Fibroblast of skin of scalp (primary cell): Measurements from ENCODE around the gene KIAA1217.

Source experiments
- DNase-seq: peaks from one replicate; pipeline ENCODE4 v3.0.0-alpha.2; 2013

Gene KIAA1217

GRCh38 chr10:24374134-24374915 is 165.4 kb downstream of the KIAA1217 start:
- peak; percentile 83 for DNase-seq

DNA sequence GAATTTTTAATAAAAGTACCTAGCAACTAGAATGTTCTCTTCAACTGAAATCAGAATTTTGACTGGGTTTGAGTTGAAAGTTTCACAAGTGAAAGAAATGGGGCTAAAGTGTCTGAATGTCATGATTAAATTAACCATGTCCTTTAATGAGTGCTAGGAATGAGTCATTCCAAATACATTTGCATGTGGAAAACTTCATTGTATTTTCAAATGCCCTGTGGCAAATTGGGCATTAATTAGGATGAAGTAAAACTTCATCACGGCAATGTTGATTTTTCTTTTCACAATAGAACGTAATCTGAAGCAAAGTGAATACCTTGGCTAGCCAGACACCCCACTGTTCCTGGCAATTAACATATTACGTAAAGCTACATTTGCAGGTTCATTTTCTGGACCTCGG is 166.6 kb downstream of the KIAA1217 start:
- DNase-seq, result no peak

DNA sequence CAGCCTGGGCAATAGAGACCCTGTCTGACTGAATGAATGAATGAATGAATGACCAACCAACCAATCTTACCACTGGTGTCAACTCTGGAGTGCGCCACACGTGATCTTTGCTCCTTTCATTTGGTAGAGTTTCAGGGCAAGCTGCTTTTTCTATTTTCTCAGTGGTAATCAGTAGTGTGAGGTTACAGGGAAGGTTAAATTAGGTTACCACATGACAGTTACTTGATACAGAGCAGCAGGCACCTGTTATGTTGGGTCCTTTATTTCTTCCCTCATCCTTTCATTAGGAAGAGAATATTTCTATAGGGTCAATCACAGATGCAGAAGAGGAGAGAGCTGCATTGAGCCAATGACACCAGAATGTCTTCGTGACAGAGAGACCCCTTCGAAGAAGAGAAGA is 167.8 kb downstream of the KIAA1217 start:
- DNase-seq, result no peak

- DNase-seq, result no peak
These were observed 169.4 kb downstream of the KIAA1217 start for GRCh38 chr10:24378126-24378920.

DNA sequence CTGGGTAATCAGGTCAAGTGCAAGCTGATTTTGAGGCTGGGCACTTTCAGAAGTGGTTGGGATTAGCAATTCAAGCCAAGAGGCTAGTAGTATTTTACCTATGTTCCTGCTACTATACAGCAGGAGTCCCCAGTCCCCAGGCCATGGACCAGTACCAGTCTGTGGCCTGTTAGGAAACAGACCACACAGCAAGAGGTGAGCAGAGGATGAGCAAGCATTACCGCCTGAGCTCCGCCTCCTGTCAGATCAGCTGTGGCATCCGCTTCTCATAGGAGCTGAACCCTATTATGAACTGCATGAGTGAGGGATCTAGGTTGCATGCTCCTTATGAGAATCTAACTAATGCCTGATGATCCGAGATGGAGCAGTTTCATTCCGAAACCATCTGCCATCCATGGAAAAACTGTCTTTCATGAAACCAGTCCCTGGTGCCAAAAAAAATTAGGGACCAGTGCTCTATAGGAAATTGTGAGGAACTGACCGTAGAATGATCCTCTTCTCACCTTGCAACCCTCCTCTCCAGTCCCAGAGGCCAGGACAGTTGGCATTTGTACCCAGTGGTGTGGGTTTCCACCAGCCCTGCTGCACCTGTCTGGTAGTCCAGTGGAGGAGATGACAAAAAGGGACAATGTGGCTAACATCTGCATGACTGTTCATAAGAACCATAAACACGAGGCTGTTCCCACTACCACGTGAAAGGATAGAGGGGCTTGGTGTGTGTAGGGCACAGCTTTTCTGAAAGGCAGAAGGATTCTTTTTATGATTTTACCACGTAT is 172.5 kb downstream of the KIAA1217 start:
- DNase-seq, result no peak

GRCh38 chr10:24382045-24382444 is 173.1 kb downstream of the KIAA1217 start:
- DNase-seq, result no peak

GRCh38 chr10:24382596-24382978 is 173.6 kb downstream of the KIAA1217 start:
- no peak for DNase-seq

DNA sequence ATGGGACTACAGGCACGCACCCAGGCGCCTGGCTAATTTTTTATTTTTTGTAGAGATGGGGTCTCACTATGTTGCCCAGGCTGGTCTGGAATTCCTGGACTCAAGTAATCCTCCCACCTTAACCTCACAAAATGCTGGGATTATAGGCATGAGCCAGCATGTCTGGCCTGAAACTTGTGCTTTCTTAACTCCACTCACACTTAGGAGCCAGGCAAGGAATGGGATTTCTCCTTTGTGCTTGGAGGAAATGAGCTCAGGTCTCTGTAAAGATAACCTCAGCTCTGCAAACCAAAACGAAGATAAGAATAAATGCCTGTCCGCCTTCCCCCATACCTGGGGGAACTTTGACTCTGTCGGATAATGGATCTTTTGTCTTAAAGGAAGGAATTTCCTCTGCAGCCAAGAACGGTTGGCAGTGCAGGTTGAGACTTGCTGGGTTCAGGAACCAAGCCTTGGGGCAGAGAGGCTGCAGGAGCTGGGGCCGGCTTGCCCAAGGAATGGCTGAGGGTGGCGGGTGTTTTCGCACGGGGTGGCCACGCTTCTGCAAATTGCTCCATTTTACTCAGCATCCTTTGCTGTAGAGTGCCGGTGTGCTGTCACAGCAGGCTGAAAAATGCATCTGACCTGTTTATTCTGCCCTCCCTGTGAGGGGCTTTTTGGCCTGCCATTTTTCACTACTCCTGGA is 174.2 kb downstream of the KIAA1217 start:
- no peak for DNase-seq

DNA sequence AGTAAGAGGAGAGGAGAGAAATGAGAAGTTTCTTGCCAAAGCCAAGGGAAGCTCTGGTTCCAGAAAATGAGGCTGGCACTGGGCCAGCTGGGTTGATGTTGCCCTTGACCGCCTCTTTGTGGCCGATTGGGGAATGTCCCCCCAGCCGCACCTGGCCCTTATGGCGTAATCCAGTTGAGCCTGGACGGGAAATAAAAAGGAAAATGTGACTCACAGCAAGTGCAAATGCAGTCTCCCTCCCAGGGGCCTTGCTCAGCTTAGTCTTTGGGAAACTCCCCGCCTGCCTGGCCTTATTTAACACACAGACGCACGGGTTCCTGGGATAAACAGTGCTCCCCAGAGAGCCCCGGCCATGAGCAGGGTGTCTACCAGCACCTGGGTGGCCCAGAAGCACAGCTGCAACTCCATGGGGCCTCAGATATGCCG is 174.8 kb downstream of the KIAA1217 start:
- DNase-seq, result peak; percentile 96

GRCh38 chr10:24384954-24385353 is 176.0 kb downstream of the KIAA1217 start:
- no peak for DNase-seq

GRCh38 chr10:24385776-24386175 is 176.8 kb downstream of the KIAA1217 start:
- peak; percentile 88 for DNase-seq

GRCh38 chr10:24390146-24390700 is 181.3 kb downstream of the KIAA1217 start:
- DNase-seq, result no peak

- DNase-seq, result no peak
These were observed 181.8 kb downstream of the KIAA1217 start for GRCh38 chr10:24390746-24391145.

- DNase-seq, result no peak
These were observed 184.3 kb downstream of the KIAA1217 start for GRCh38 chr10:24393201-24393600.

GRCh38 chr10:24394461-24395190 is 185.7 kb downstream of the KIAA1217 start:
- peak; percentile 45 for DNase-seq

DNA sequence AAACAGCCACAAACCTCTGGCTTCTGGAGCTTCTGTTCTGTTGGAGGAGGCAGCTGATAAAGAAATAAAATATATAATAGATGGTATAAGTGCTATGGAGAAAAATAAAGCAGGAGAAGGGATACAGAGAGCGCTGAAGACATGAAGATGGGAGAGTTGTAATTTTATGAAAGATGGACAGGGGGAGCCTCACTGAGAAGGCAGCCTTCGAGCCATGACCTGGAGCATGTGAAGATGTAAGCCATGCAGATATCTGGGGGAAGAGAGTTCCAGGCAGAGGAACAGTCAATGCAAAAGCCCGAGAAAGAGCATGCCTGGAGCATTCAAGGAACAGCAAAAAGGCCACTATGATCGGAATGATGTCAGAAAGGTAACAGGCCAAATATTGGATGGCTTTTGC is 187.5 kb downstream of the KIAA1217 start:
- no peak for DNase-seq

DNA sequence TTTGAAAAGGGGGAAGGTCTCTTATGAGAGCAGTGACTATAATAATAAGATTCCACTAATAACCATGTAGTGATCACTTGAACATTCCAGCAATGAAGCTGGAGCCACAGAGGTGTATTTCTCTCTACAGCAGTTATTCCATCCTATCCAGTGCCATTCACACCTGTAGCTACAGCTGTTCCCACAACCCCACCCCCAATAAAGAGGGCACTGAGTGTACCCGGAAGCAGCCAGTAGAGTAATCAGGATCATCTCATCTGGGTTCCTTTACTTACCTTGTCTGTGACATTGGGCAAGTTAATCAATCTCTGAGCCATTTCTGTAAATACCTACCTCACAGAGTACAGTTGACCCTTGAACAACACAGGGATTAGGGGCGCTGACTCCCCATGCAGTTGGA is 188.7 kb downstream of the KIAA1217 start:
- no peak for DNase-seq

GRCh38 chr10:24404567-24404966 is 195.6 kb downstream of the KIAA1217 start:
- DNase-seq, result no peak

DNA sequence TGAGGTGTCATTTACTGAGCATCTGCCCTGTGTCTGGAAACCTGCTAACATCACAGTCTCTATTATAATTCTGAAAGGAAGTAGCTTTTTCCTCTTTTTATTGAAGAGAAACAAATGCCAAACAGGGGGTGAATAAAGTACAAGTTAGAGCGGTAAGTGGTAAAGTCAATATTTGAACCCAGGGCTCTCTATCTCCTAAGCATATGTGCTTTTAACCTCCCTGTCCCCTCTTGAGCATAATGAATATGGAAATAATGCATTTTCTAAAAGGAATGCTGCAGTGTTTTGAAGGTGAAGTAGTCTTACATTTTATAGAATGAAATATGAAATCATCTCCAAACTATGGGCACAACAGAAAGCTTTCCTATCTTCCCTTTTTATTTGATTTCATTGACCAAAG is 196.7 kb downstream of the KIAA1217 start:
- DNase-seq, result no peak

GRCh38 chr10:24406809-24407483 is 198.0 kb downstream of the KIAA1217 start:
- DNase-seq, result no peak

DNA sequence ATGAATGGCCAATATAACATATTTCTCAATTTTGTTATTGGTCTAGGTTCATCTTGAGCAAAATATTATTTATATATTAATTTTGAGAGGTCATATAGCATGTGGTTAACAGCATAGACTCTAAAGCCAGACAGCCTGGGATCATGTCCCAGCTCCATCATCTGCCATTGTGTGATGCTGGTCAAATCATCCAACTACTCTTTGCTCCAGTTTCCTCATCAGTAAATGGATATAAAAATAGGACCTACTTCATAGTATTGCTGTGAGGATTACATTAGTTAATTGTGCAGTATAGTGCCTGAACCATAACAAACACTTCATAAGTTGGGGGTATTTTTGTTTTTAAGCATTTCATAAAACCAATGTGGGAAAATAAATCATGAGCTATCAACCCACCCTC is 199.0 kb downstream of the KIAA1217 start:
- DNase-seq, result no peak
